ENCODE data around the gene PIGR.

PIGR gene

DNA sequence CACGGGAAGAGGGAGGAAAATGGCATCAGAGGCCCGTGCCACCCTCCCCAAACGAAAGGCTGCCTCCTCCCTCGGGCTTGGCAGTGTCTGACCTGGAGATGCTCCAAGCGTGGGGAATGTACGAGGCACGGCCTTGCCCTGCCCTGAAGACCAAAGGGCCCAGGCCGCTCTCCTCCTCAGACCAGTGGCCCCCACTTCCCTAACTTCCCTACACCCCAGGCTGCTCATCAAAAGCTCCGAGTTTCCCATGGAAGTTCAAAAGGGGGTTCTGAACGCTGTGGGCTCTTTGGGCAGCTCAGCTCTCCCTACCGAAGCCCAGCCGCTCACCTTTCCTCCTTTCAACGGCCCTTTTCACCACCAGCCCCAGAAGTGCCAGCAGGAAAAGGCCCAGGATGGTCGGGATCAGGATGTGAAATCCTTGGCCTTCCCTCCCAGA lies 36.4 kb downstream of the PIGR start:
- DNase-seq (ENCODE audit: low read depth in 2 of 2): no peak

DNA sequence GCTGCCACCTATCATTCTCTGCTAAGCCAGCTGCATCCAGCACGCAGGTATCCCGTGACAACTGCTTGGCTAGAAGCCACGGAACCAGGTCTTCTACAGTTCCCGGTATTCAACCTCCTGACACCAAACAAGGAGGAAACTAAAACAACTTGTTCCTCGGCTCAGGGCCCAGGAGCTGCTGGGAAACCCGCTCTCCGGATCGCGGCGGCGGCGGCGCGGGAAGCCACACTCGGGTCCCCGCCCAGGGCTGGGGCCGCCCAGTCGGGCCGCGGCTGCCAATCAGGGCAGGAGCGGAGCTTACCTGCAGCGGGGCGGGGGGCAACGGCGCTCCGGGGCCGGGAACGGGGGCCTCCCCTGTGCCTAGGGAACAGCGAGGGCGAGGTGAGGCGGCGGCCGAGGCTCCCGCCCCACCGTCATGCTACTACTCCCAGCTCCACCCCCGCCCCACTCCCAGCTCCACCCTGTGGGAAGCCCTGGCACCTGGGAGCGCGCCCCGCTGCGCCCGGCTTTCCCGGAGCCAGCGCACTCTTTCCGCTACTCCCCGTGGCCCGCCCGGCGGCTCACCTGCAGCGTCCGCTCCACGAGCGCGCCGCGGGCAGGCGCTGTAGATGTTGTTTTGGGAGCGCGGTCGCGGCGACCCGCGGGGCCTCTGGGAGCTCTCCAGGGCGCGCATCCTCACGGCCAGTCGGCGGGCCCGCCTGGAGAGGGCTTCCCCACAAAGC lies 36.9 kb downstream of the PIGR start:
- no peak for DNase-seq (ENCODE audit: low read depth in 2 of 2)

DNA sequence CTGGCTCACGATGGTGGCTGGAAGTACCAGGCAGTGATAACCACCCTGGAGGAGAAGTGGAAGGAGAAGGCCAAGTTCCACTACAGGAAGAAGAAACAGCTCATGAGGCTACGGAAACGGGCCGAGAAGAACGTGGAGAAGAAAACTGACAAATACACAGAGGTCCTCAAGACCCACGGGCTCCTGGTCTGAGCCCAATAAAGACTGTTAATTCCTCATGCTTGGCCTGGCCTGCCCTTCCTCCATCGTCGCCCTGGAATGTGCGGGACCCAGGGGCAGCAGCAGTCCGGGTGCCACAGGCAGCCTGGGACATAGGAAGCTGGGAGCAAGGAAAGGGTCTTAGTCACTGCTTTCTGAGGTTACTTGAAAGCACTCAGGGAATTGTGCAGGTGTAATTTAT lies 38.2 kb downstream of the PIGR start:
- DNase-seq (ENCODE audit: low read depth in 2 of 2): no peak

DNA sequence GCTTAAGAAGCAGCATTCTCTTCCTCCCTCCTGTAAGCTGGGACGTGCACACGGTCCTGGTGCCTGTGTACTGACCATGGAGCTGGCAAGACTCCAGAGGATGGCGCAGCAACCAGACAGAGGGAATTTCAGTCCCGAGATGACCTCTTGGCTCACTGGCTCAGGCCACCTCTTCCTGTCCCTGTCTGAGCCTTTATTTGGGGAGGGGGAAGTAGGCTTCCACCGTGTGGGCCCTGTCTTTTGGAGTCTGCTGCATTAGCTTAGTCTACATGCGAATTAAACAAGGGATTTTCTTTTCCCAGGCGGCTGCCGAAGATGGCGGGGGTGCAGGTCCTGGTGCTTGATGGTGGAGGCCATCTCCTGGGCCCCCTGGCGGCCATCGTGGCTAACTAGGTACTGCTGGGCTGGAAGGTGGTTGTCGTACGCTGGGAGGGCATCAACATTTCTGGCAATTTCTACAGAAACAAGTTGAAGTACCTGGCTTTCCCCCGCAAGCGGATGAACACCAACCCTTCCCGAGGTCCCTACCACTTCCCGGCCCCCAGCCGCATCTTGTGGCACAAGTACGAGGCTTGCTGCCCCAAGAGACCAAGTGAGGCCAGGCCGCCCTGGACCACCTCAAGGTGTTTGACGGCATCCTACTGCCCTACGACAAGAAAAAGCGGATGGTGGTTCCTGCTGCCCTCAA lies 38.8 kb downstream of the PIGR start:
- no peak for DNase-seq (ENCODE audit: low read depth in 2 of 2)

- no peak for DNase-seq (ENCODE audit: low read depth in 2 of 2)
Measured at GRCh38 chr1:206905295-206906164, 40.7 kb downstream of the PIGR start.

- DNase-seq (ENCODE audit: low read depth in 2 of 2): no peak
Measured at GRCh38 chr1:206904423-206905142, 41.7 kb downstream of the PIGR start.

- no peak for DNase-seq (ENCODE audit: low read depth in 2 of 2)
Measured at GRCh38 chr1:206903687-206904086, 42.6 kb downstream of the PIGR start.

DNA sequence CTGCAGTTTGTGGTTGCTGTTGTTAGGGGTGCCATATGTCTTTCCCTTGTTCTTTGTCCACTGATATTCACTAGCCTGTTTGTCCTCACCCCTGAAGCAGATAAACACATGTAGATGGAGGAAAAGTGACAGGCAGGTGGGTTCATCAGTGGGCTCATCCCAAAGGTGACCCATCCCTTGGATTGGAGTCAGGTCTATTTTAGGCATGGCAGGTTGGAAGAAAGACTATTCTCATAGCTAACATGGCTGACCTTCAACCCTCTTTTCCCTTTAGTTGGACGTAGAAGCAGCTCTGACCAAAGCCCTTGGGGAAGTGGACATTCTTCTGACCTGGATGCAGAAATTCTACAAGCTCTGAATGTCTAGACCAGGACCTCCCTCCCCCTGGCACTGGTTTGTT lies 43.6 kb downstream of the PIGR start:
- DNase-seq (ENCODE audit: low read depth in 2 of 2): no peak

DNA sequence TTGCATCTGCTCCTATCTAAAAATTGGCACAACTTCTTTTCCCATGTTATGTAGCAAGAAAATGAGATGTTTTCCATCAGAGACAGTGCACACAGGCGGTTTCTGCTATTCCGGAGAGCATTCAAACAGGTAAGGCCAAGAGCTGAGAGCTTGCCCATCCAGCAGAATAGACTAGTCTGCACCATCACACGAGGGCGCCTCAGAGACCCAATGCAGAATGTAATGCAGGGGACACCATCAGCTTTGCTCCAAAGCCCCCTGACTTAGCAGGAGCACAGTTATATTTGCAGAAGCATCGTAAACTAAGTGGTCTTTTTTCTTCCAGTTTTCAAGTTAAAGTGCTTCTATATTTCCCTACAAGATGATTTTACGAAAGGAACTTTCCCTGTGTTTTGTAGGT lies 44.3 kb downstream of the PIGR start:
- no peak for DNase-seq (ENCODE audit: low read depth in 2 of 2)

- no peak for DNase-seq (ENCODE audit: low read depth in 2 of 2)
Measured at GRCh38 chr1:206900149-206900548, 46.1 kb downstream of the PIGR start.

DNA sequence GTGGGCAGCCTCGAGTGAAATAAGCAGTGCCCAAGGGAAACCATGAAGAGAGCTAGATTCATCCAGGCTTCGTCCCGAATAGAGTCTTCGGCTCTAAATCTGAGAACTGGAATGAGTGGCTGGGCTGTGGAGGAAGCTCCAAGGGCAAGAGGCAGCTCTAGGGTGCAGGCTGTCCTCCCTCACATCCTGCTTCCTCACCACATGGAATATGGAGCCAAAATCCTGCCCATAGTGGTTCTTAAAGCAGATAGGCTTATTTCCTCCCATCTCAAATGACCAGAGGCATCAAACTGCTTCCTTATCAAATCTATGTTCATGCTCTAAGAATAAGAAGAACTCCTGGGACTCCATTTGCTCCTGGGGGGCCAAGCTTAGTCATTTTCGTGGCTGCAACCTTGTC lies 46.5 kb downstream of the PIGR start:
- no peak for DNase-seq (ENCODE audit: low read depth in 2 of 2)

- no peak for DNase-seq (ENCODE audit: low read depth in 2 of 2)
Measured at GRCh38 chr1:206898915-206899431, 47.3 kb downstream of the PIGR start.

GRCh38 chr1:206898089-206898914 lies 48.0 kb downstream of the PIGR start:
- no peak for DNase-seq (ENCODE audit: low read depth in 2 of 2)

GRCh38 chr1:206897175-206897574 lies 49.1 kb downstream of the PIGR start, which contains the start of gene IL24:
IL24 (plus strand) TSS chr1:206897443; CDS start chr1:206897833, 390 bp downstream.
- DNase-seq (ENCODE audit: low read depth in 2 of 2): peak in 1 of 2 donors; percentile 55

DNA sequence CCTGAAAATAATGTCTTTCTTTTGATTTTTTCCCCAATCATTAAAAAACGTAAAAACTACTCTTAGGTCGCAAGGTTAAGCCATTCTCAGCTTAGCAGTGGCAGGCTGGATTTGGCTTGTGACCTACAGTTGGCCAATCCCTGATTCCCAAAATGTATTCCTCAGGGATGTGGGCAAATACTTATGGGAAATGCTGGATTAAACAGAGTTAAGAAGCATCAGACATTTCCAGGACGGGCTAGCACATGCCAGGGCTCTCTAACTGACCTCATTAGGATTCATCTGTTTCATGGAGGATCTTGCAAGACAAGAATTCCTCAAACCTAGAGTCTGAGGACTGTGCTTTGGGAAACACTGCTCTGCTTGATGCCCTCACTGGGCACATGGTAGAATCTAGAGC lies 50.0 kb downstream of the PIGR start:
- no peak for DNase-seq (ENCODE audit: low read depth in 2 of 2)

GRCh38 chr1:206895837-206896242 lies 50.4 kb downstream of the PIGR start:
- DNase-seq (ENCODE audit: low read depth in 2 of 2): no peak

GRCh38 chr1:206895325-206895724 lies 50.9 kb downstream of the PIGR start:
- no peak for DNase-seq (ENCODE audit: low read depth in 2 of 2)

GRCh38 chr1:206893380-206893779 lies 52.9 kb downstream of the PIGR start:
- DNase-seq (ENCODE audit: low read depth in 2 of 2): no peak

- no peak for DNase-seq (ENCODE audit: low read depth in 2 of 2)
Measured at GRCh38 chr1:206892351-206892984, 53.8 kb downstream of the PIGR start.

GRCh38 chr1:206891412-206891811 lies 54.9 kb downstream of the PIGR start:
- DNase-seq (ENCODE audit: low read depth in 2 of 2): no peak
